ENCODE results near the gene WFIKKN2.

WFIKKN2 gene

GRCh38 chr17:50808888-50809287 is 26.5 kb upstream of the WFIKKN2 start:
- no peak for DNase-seq

- no peak for DNase-seq
Measured at GRCh38 chr17:50813583-50813982, 21.8 kb upstream of the WFIKKN2 start.

DNA sequence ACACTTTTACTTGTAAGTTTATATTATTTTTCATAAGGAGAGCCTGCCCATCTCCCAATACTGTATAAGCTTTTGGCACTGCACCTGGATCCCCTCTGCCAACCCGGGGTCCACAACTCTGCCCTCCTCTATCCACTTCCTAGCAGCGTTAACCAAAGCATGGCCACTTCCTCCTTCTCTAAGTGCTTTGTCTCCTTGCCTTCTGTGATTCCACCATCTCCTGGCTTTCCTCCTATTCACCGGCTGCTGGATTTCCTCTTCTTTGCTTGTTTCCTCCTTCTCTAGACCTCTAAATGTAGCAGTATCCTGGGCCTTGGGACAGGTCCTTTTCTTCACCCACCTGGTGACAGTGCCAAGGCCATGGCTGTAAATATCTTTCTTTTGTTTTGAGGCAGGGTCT is 20.0 kb upstream of the WFIKKN2 start:
- no peak for DNase-seq

DNA sequence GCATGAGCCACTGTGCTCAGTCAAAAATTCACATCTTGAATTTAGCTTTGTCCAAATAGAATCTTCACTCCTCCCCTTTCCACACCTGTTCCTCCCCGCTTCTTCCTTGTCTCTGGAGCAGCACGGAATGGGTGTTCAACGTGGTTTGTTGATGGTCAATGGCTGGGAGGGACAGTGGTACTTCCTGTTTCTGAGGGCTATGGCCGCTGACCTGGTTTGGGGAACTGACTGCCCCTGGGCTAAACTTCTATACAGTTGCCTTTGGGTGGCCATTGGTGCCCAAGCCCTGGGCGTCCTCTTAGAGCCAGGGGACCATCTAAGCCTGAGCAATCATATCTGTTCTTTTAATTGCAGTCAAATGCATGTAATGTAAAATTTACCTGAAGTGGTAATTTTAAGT is 19.1 kb upstream of the WFIKKN2 start:
- no peak for DNase-seq

DNA sequence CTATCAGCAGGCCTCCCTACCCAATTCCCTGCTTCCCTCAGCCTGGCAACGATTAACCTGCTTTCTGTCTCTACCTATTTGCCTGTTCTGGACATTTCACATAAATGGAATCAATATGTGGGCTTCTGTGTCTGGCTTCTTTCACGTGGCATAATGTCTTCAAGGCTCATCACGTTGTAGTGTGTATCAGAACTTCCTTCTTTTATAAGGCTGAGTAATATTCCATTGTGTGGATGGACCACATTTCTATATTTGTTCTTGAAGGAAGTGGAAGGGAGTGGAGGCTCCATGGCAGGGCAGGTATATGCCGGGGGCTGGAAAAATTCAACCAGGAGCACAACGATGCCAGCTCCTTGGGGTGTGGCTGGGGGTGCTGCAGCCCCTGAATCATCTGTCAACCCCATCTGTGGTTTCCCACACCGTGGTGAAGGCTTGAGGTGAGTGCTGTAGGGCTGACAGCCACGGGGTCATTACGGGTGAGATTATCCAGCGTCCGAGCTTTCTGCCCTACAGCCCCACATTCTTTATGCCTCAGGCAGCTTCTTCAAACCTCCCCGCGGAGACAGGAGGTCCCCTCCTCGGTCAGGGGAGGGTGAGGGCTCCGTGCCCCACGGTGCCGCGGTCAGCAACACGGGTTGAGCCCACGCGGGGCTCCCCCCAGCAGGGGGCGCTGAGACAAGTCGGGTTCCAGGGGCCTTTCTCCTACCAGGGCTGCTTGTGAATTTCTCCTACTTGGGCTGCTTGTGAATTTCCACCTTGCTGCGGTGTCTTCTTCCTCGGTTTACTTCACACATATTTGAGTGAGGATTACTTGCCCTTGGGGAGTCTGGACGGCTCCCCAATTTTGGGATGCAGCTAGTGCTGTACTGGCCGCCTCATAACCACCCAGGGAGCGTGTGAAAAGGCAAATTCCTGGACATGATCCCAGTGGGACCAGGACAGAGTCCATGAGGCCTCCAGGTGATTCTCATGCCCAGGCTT is 18.3 kb upstream of the WFIKKN2 start:
- peak; percentile 62 for DNase-seq

- DNase-seq = no peak
Measured at GRCh38 chr17:50817838-50818237, 17.5 kb upstream of the WFIKKN2 start.

- no peak for DNase-seq
Measured at GRCh38 chr17:50818261-50818660, 17.1 kb upstream of the WFIKKN2 start.

GRCh38 chr17:50818921-50819657 is 16.3 kb upstream of the WFIKKN2 start:
- no peak for DNase-seq

- DNase-seq = no peak
Measured at GRCh38 chr17:50820651-50821050, 14.7 kb upstream of the WFIKKN2 start.

DNA sequence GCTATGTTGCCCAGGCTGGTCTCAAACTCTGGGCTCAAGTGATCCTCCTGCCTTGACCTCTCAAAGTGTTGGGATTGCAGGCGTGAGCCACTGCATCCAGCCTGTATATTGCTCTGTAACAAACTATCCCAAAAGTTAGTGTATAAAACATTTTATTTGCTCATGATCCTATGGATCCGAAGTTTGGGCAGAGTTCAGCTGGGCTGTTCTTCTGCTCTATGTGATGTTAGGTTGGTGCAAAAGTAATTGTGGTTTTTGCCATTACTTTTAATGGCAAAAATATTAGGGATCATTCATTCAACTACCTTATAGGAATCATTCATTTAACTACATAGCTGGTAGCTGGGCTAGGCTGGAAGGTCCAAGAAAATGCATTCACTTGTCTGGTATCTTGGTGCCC is 12.8 kb upstream of the WFIKKN2 start:
- no peak for DNase-seq

DNA sequence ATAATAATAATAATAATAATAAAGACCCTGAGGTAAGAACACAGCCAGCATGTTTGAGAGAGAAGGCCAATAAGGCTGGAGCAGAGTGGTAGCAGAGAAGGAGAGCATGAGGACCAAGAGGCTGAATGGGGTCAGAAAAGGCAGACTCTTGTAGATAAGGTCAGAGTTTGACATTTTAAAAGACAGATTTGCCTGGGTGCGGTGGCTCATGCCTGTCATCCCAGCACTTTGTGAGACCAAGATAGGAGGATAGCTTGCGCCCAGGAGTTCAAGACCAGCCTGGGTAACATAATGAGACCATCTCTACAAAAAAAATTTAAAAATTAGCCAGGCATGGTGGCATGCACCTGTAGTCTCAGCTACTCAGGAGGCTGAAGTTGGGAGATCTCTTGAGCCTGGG is 11.0 kb upstream of the WFIKKN2 start:
- no peak for DNase-seq

DNA sequence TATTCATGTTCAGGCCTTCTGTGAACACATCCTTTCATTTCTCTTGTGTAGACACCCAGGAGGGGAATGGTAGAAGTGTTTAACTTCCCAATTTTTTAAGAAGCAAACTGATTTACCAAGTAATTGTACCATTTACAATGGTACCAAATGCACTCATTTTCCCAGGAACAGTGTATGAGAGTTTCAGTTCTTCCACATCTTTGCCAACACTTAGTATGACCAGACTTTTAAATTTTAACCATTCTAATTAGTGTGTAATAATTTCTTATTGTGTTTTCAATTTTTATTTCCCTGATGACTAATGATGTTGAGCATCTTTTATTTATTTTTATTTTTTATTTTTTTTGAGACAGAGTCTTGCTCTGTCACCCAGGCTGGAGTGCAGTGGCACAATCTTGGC is 10.2 kb upstream of the WFIKKN2 start:
- DNase-seq = no peak

- DNase-seq = no peak
Measured at GRCh38 chr17:50828508-50829170, 6.7 kb upstream of the WFIKKN2 start.

- DNase-seq = no peak
Measured at GRCh38 chr17:50829332-50829731, 6.1 kb upstream of the WFIKKN2 start.

- DNase-seq = no peak
Measured at GRCh38 chr17:50830352-50830751, 5.0 kb upstream of the WFIKKN2 start.

GRCh38 chr17:50830994-50831393 is 4.4 kb upstream of the WFIKKN2 start:
- no peak for DNase-seq

DNA sequence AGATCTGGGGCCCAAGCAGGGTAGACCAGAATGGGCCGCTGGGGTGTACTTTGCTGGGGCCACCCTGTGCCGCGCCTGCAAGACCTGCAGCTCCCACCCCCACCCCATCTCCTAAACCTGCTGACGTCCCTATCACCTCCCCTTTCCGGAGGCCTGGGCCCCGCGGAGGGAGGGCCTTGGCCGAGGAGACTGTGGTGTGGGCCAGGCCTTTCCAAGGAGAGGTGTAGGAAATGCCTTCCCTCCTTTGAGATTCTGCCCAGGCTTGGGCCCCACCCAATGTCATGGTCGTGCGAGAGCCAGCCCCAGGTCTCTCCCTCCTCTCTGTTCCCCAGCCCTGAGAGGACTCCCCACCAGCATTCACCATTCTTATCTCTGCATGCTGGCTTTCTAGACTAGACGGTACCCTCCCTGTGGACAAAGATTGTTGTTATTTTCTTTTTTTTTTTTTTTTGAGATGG is 3.9 kb upstream of the WFIKKN2 start:
- DNase-seq = no peak

GRCh38 chr17:50832267-50832863 is 3.0 kb upstream of the WFIKKN2 start:
- no peak for DNase-seq

DNA sequence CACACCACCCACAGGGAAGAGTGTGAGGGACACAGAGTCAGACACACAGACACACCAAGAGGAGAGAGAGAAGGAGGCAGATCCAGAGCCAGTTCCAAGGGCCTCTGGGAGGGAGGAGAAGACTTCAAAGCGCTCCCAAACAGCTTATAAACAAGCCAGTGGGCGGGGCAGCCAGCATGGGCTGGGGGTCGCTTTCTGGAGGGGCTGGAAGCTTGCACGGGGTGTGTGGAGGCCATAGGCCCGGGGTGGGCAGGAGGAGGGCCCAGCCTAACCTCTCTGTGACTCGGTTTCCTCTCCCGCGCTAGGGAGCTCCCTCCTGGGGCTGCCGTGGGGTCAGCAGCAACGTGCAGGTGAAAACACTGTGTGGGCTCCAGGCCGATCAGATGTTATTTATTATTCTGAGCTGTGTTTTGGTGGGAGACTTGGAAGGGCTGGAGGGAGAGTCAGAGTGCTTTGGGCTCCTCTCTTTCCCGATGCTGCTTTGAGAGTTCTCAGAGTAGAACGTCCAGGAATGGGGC is 2.5 kb upstream of the WFIKKN2 start:
- no peak for DNase-seq

DNA sequence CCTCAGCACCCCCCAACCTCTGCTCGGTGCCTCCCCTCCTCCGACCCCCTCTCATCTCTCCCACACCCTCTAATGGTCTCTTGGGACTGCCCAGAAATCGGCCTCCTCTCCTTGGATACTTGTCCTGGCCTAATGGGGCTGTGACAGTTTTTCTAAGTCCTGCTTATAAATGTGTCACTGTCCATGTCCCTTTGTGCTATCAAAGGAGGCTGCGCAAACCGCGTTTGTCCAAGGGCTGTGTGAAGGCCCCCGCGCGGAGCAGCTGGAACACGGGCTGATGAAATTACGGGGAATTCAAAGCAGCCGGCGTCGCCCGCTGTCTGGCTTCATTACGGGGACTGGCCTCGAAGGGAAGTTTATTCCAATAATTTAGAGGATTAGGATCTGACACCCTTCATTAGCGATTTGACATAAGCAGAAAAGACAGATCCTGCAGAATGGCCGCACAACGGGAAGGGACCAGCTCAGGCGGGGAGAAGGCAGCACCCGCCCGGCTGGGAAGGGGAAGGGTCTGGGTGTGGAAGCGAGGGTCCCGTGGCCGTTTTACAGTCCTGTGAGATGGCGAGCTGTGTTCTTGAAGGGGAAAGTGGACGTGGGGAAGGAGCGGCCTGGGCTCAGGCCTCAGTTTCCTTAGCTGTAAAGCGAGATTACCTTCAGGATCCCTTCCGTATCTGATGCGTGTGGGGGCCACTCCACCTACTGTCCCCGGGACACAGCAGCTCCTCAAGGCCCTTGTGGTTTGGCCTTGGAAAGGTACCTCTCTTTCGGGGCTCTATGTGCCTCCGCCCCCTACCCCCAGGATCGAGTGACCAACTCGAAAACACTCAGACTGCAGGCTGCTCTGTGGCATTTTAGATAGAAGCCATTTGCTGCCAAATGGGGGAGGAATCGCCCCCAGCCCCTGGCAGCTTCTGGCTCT is 1.6 kb upstream of the WFIKKN2 start:
- DNase-seq = no peak

GRCh38 chr17:50834429-50835300 is 721 bp upstream of the WFIKKN2 start:
- no peak for DNase-seq
